K562 (cell line): ENCODE data around the gene DHDDS. TPM values are rescaled to one million over a fixed set of nuclear protein-coding genes. Genes with fewer than 3 reads are reported as not detected.

Experiments used
- ARID1B ChIP-seq: fragments of 450-650 bp; IDR thresholded peaks from 2 replicates; pipeline ENCODE4 v1.6.1; 2016; ENCODE audit warnings: antibody characterized with exemption, mild to moderate bottlenecking, inconsistent platforms
- CREM ChIP-seq: IDR thresholded peaks from 2 replicates; pipeline ENCODE4 v1.6.1; 2014; ENCODE audit warnings: antibody characterized with exemption, low read depth
- HINFP ChIP-seq: fragments of 450-650 bp; conservative IDR thresholded peaks from 2 replicates; pipeline ENCODE4 v1.6.1; 2016; ENCODE audit warnings: missing genetic modification characterization, low read depth, mild to moderate bottlenecking, control low read depth, missing compliant biosample characterization
- NCOR1 ChIP-seq: fragments of 450-650 bp; IDR thresholded peaks from 2 replicates; pipeline ENCODE4 v1.6.1; 2016; ENCODE audit warnings: mild to moderate bottlenecking, moderate library complexity
- NR3C1 ChIP-seq: sonication (generic); formaldehyde crosslinking; IDR thresholded peaks from 2 replicates; pipeline ENCODE4 v1.8.1; 2022; ENCODE audit warnings: missing genetic modification reagents
- POU5F1 ChIP-seq: fragments of 150-350 bp; IDR thresholded peaks from 2 replicates; pipeline ENCODE4 v1.6.1; 2014; ENCODE audit warnings: borderline replicate concordance, low read length, low read depth, mild to moderate bottlenecking; ENCODE audit not compliant: partially characterized antibody
- PRMT5 ChIP-seq: sonication (generic); formaldehyde crosslinking; IDR thresholded peaks from 2 replicates; pipeline ENCODE4 v1.5.0; 2020; ENCODE audit warnings: missing genetic modification reagents
- TOE1 ChIP-seq, 2 experiments: fragments of 450-650 bp in 1 of 2; sonication (generic) in 1 of 2; formaldehyde crosslinking in 1 of 2; IDR thresholded peaks; 2 replicates each; pipeline versions ENCODE4 v1.7.1 to v1.8.0; 2016 to 2022; ENCODE audit warnings: borderline replicate concordance in 2 of 2, mild to moderate bottlenecking in 2 of 2, antibody characterized with exemption in 1 of 2, inconsistent platforms in 1 of 2, low read depth in 1 of 2, missing genetic modification reagents in 1 of 2, moderate library complexity in 1 of 2
- YY1 ChIP-seq, 3 experiments: IDR thresholded peaks; 2 replicates each; pipeline ENCODE4 v1.6.1; 2011; ENCODE audit warnings: low read length in 2 of 3, mild to moderate bottlenecking in 2 of 3, moderate library complexity in 2 of 3, borderline replicate concordance in 1 of 3, control low read depth in 1 of 3, low read depth in 1 of 3; ENCODE audit not compliant: insufficient read depth in 3 of 3, insufficient replicate concordance in 2 of 3, control insufficient read depth in 1 of 3, insufficient read length in 1 of 3; ENCODE audit errors: extremely low read depth in 1 of 3
- ZNF282 ChIP-seq: sonication (generic); formaldehyde crosslinking; IDR thresholded peaks from 2 replicates; pipeline ENCODE4 v1.8.1; 2023; ENCODE audit warnings: missing genetic modification reagents
- ZNF57 ChIP-seq: fragments of 450-650 bp; formaldehyde crosslinking; IDR thresholded peaks from 2 replicates; pipeline ENCODE4 v1.4.0; 2020; ENCODE audit warnings: mild to moderate bottlenecking, moderate library complexity
- ZNF583 ChIP-seq: fragments of 250-450 bp; sonication (Bioruptor Pico); IDR thresholded peaks from 2 replicates; pipeline ENCODE4 v1.4.0; 2020
- polyA plus RNA-seq, 8 experiments: library from polyadenylated mRNA; depleted of rRNA in 4 of 8; stranded (reverse) in 5 of 8; unstranded in 3 of 8; fragments of >200 nt; fragmentation: Nextera tagmentation in 2 of 8; fragmentation: Illumina TruSeq in 1 of 8; extraction: Ambion mirVana in 2 of 8; extraction: Trizol in 1 of 8; gene quantifications; 2 replicates each; pipeline versions ENCODE4 v1.2.1 to v1.2.3, GENCODE V29; 2011 to 2014; ENCODE audit warnings: inconsistent platforms in 1 of 8, missing spikeins in 1 of 8
- total RNA-seq, 7 experiments: library from RNA; depleted of rRNA in 6 of 7; stranded (reverse); fragments of >200 nt in 6 of 7; fragmentation: Illumina TruSeq in 2 of 7; extraction: Trizol in 2 of 7; gene quantifications; 2 replicates each; pipeline versions ENCODE4 v1.2.1 to v1.2.3, GENCODE V29; 2011 to 2021; ENCODE audit warnings: low replicate concordance in 1 of 7
- TF ChIP-seq, protein P1 (sequence below): fragments of 450-650 bp; IDR thresholded peaks from 2 replicates; pipeline ENCODE4 v1.6.1; 2016; ENCODE audit warnings: borderline replicate concordance
- TF ChIP-seq, protein P2 (sequence below): fragments of 450-650 bp; conservative IDR thresholded peaks from 2 replicates; pipeline ENCODE4 v1.6.1; 2016; ENCODE audit warnings: missing genetic modification characterization, low read depth, mild to moderate bottlenecking, missing compliant biosample characterization, moderate library complexity
- TF ChIP-seq, protein P3 (sequence below): fragments of 250-450 bp; sonication (Bioruptor Pico); IDR thresholded peaks from 2 replicates; pipeline ENCODE4 v1.4.0; 2020

Gene DHDDS
- total and polyA plus RNA-seq, 9 of the 15 experiments (the other 6 are each of a cell fraction or from before 2014, with no cell fraction given) = 33.3 to 55.0 (median 44.3) TPM

- TF ChIP-seq, protein P1, sequence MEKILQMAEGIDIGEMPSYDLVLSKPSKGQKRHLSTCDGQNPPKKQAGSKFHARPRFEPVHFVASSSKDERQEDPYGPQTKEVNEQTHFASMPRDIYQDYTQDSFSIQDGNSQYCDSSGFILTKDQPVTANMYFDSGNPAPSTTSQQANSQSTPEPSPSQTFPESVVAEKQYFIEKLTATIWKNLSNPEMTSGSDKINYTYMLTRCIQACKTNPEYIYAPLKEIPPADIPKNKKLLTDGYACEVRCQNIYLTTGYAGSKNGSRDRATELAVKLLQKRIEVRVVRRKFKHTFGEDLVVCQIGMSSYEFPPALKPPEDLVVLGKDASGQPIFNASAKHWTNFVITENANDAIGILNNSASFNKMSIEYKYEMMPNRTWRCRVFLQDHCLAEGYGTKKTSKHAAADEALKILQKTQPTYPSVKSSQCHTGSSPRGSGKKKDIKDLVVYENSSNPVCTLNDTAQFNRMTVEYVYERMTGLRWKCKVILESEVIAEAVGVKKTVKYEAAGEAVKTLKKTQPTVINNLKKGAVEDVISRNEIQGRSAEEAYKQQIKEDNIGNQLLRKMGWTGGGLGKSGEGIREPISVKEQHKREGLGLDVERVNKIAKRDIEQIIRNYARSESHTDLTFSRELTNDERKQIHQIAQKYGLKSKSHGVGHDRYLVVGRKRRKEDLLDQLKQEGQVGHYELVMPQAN = peak; percentile 99
- TF ChIP-seq ZNF583 (no peak), YY1 (IDR thresholded peaks at IDR 0.05; ENCODE audit: borderline replicate concordance in 1 of 3, control insufficient read depth in 1 of 3, extremely low read depth in 1 of 3, insufficient read depth in 3 of 3, insufficient read length in 1 of 3, insufficient replicate concordance in 2 of 3, low read depth in 1 of 3, low read length in 2 of 3) (peak in 1 of 3 experiments; percentile 54), ZNF57 (CRISPR knock-in tag) (no peak), NR3C1 (peak; percentile 74; the same call in 1 of the 2 replicates), TOE1 (IDR thresholded peaks at IDR 0.05; ENCODE audit: borderline replicate concordance) (peak; percentile 99), TOE1 (CRISPR knock-in tag; IDR thresholded peaks at IDR 0.05; ENCODE audit: borderline replicate concordance, low read depth) (0 out of 2 replicates have a peak, but pooled peaks have one; percentile 5), HINFP (tag) (no peak), ARID1B (peak; percentile 62), CREM (peak; percentile 100), ZNF282 (CRISPR knock-in tag) (no peak; the same call in 1 of the 2 replicates), NCOR1 (no peak), POU5F1 (peak; percentile 87), PRMT5 (no peak)
- TF ChIP-seq, protein P2, sequence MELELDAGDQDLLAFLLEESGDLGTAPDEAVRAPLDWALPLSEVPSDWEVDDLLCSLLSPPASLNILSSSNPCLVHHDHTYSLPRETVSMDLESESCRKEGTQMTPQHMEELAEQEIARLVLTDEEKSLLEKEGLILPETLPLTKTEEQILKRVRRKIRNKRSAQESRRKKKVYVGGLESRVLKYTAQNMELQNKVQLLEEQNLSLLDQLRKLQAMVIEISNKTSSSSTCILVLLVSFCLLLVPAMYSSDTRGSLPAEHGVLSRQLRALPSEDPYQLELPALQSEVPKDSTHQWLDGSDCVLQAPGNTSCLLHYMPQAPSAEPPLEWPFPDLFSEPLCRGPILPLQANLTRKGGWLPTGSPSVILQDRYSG (tag) = peak; percentile 32; the same call in 1 of the 2 replicates
- TF ChIP-seq, protein P3, sequence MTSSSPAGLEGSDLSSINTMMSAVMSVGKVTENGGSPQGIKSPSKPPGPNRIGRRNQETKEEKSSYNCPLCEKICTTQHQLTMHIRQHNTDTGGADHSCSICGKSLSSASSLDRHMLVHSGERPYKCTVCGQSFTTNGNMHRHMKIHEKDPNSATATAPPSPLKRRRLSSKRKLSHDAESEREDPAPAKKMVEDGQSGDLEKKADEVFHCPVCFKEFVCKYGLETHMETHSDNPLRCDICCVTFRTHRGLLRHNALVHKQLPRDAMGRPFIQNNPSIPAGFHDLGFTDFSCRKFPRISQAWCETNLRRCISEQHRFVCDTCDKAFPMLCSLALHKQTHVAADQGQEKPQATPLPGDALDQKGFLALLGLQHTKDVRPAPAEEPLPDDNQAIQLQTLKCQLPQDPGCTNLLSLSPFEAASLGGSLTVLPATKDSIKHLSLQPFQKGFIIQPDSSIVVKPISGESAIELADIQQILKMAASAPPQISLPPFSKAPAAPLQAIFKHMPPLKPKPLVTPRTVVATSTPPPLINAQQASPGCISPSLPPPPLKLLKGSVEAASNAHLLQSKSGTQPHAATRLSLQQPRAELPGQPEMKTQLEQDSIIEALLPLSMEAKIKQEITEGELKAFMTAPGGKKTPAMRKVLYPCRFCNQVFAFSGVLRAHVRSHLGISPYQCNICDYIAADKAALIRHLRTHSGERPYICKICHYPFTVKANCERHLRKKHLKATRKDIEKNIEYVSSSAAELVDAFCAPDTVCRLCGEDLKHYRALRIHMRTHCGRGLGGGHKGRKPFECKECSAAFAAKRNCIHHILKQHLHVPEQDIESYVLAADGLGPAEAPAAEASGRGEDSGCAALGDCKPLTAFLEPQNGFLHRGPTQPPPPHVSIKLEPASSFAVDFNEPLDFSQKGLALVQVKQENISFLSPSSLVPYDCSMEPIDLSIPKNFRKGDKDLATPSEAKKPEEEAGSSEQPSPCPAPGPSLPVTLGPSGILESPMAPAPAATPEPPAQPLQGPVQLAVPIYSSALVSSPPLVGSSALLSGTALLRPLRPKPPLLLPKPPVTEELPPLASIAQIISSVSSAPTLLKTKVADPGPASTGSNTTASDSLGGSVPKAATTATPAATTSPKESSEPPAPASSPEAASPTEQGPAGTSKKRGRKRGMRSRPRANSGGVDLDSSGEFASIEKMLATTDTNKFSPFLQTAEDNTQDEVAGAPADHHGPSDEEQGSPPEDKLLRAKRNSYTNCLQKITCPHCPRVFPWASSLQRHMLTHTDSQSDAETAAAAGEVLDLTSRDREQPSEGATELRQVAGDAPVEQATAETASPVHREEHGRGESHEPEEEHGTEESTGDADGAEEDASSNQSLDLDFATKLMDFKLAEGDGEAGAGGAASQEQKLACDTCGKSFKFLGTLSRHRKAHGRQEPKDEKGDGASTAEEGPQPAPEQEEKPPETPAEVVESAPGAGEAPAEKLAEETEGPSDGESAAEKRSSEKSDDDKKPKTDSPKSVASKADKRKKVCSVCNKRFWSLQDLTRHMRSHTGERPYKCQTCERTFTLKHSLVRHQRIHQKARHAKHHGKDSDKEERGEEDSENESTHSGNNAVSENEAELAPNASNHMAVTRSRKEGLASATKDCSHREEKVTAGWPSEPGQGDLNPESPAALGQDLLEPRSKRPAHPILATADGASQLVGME = peak; percentile 70; the same call in 1 of the 2 replicates
These were observed at the start of gene DHDDS (continued) for GRCh38 chr1:26431979-26432695.
